K562 (cell line): Measurements from ENCODE around the gene SSBP2. TPM values are rescaled to one million over a fixed set of nuclear protein-coding genes. Genes with fewer than 3 reads are reported as not detected.

Source experiments
- ATAC-seq: fragments of 200-7000 bp; cut with Tn5 transposase; 3 replicates; pipeline ENCODE4 v1.9.1; 2020; ENCODE audit warnings: moderate library complexity
- BruUV-seq: library from RNA; stranded (reverse); fragments of 400-500 nt; replicated peaks from 2 replicates; lab custom pipeline; 2021; lab: Mats Ljungman, UMichigan
- CTCF ChIA-PET: fragments of 300-600 bp; formaldehyde crosslinking; extraction: SDS; loops from one replicate; lab custom pipeline; 2021; ENCODE audit warnings: low intra/inter-chr PET ratio; lab: Yijun Ruan, JAX
- POLR2A ChIA-PET: fragments of 300-600, 350-650 bp; sonication (Branson Sonifier 250); formaldehyde crosslinking; extraction: SDS; loops from one replicate; lab custom pipeline; 2021; ENCODE audit warnings: antibody characterized with exemption, inconsistent platforms; lab: Yijun Ruan, JAX
- DNase-seq, 4 experiments: peaks; one replicate each; pipeline versions ENCODE4 v3.0.0 to v3.0.0-alpha.2; 2011 to 2018; ENCODE audit warnings: low spot score in 3 of 4, mixed read lengths in 3 of 4; ENCODE audit errors: extremely low read depth in 1 of 4
- FAIRE-seq: peaks from 2 replicates; lab custom pipeline; 2011; peaks lifted over from hg19 to GRCh38; lab: Jason Lieb, UNC
- H2AFZ ChIP-seq: 2 replicates; pipeline ENCODE4 v1.6.0; 2011; ENCODE audit warnings: low read depth, low read length, control low read depth, inconsistent platforms
- H3K27ac ChIP-seq: fragments of 200-600 bp; 3 replicates; pipeline ENCODE4 v1.8.0; 2011; ENCODE audit warnings: low read depth, mild to moderate bottlenecking, control low read depth, inconsistent platforms, low read length, moderate library complexity, mixed read lengths; ENCODE audit errors: extremely low read depth
- H3K27me3 ChIP-seq, 2 experiments: fragments of 300-600 bp in 1 of 2; 2 replicates in 1 of 2; 3 replicates in 1 of 2; pipeline versions ENCODE4 v1.6.0 to v1.8.0; 2011; ENCODE audit warnings: inconsistent platforms in 2 of 2, low read length in 2 of 2, mild to moderate bottlenecking in 1 of 2, mixed read lengths in 1 of 2, moderate library complexity in 1 of 2; ENCODE audit not compliant: control insufficient read depth in 2 of 2, insufficient read depth in 2 of 2
- H3K36me3 ChIP-seq: fragments of 300-600 bp; 3 replicates; pipeline ENCODE4 v1.8.0; 2011; ENCODE audit warnings: mild to moderate bottlenecking, low read length, inconsistent platforms; ENCODE audit not compliant: control insufficient read depth, insufficient read depth
- H3K4me1 ChIP-seq, 2 experiments: fragments of 200-600 bp in 1 of 2; replicated peaks in 1 of 2; 2 replicates in 1 of 2; 3 replicates in 1 of 2; pipeline versions ENCODE4 v1.5.1 to v1.8.0; 2011; ENCODE audit warnings: inconsistent platforms in 2 of 2, low read length in 2 of 2, mild to moderate bottlenecking in 1 of 2, mixed read lengths in 1 of 2, moderate library complexity in 1 of 2; ENCODE audit not compliant: control insufficient read depth in 2 of 2, insufficient read depth in 2 of 2
- H3K4me2 ChIP-seq: 2 replicates; pipeline ENCODE4 v1.6.1; 2011; ENCODE audit warnings: low read length, control low read depth, inconsistent platforms, mixed read lengths; ENCODE audit not compliant: insufficient read depth
- H3K4me3 ChIP-seq: fragments of 200-600 bp; sonication (generic), shearing (Covaris generic); 2 replicates; pipeline ENCODE4 v1.5.1; 2016; ENCODE audit warnings: control low read depth, inconsistent platforms
- H3K79me2 ChIP-seq: fragments of 200-600 bp; 3 replicates; pipeline ENCODE4 v1.8.0; 2011; ENCODE audit warnings: low read length, inconsistent platforms; ENCODE audit not compliant: control insufficient read depth, insufficient read depth
- H3K9ac ChIP-seq, 2 experiments: 2 replicates each; pipeline versions ENCODE4 v1.6.0 to v1.6.1; 2011; ENCODE audit warnings: low read depth in 2 of 2, low read length in 2 of 2, control low read depth in 1 of 2, inconsistent platforms in 1 of 2, mild to moderate bottlenecking in 1 of 2, mixed read lengths in 1 of 2; ENCODE audit not compliant: insufficient read depth in 1 of 2
- H3K9me1 ChIP-seq: one replicate; pipeline ENCODE4 v1.6.0; 2011; ENCODE audit warnings: inconsistent platforms, mild to moderate bottlenecking, low read length, moderate library complexity; ENCODE audit not compliant: control insufficient read depth, insufficient read depth
- H3K9me3 ChIP-seq: replicated peaks from 2 replicates; pipeline ENCODE4 v1.5.1; 2011; ENCODE audit warnings: low read depth, low read length, inconsistent platforms; ENCODE audit not compliant: control insufficient read depth, insufficient read depth
- H4K20me1 ChIP-seq: replicated peaks from 2 replicates; pipeline ENCODE4 v1.6.1; 2011; ENCODE audit warnings: low read length, inconsistent platforms, mixed read lengths; ENCODE audit not compliant: control insufficient read depth, insufficient read depth
- AFF4 ChIP-seq: sonication (generic); formaldehyde crosslinking; IDR thresholded peaks from 2 replicates; pipeline ENCODE4 v1.8.0; 2023; ENCODE audit warnings: mild to moderate bottlenecking, missing genetic modification reagents
- MYNN ChIP-seq, 2 experiments: sonication (generic); formaldehyde crosslinking in 1 of 2; IDR thresholded peaks; 2 replicates each; pipeline versions ENCODE4 v1.5.0 to v1.6.1; 2016 to 2020; ENCODE audit warnings: antibody characterized with exemption in 1 of 2, missing genetic modification reagents in 1 of 2
- PKNOX1 ChIP-seq: fragments of 450-650 bp; IDR thresholded peaks from 2 replicates; pipeline ENCODE4 v1.6.1; 2016
- PREB ChIP-seq: sonication (generic); formaldehyde crosslinking; IDR thresholded peaks from 2 replicates; pipeline ENCODE4 v1.8.1; 2023; ENCODE audit warnings: mild to moderate bottlenecking, missing genetic modification reagents
- RBM25 ChIP-seq: fragments of 200-400 bp; formaldehyde crosslinking; IDR thresholded peaks from 2 replicates; pipeline ENCODE4 v1.6.1; 2018; ENCODE audit warnings: low read length, low read depth, moderate library complexity; ENCODE audit not compliant: severe bottlenecking
- THRB ChIP-seq: fragments of 450-650 bp; formaldehyde crosslinking; conservative IDR thresholded peaks from 2 replicates; pipeline ENCODE4 v1.4.0; 2022; ENCODE audit warnings: mild to moderate bottlenecking, missing genetic modification characterization
- WGBS: fragments of 100-300 bp; shearing (Covaris generic); methylation state at CpG from one replicate; pipeline ENCODE4 v1.1.6; 2016; ENCODE audit warnings: low coverage, mixed read lengths; ENCODE audit not compliant: insufficient coverage; ENCODE audit errors: missing lambda C conversion rate; 5-methylcytosine and 5-hydroxymethylcytosine counted together
- in situ Hi-C: fragments of 300-500 bp; cut with MboI; formaldehyde crosslinking; loops from 4 replicates; pipeline ENCODE4 v1.15.0; 2018; ENCODE audit warnings: inconsistent platforms, mixed read lengths
- intact Hi-C: fragments of 100-400 bp; cut with micrococcal nuclease; formaldehyde crosslinking; loops from 2 replicates; pipeline ENCODE4 v1.14.2; 2022
- polyA plus RNA-seq, 8 experiments: library from polyadenylated mRNA; depleted of rRNA in 4 of 8; stranded (reverse) in 5 of 8; unstranded in 3 of 8; fragments of >200 nt; fragmentation: Nextera tagmentation in 2 of 8; fragmentation: Illumina TruSeq in 1 of 8; extraction: Ambion mirVana in 2 of 8; extraction: Trizol in 1 of 8; gene quantifications; 2 replicates each; pipeline versions ENCODE4 v1.2.1 to v1.2.3, GENCODE V29; 2011 to 2014; ENCODE audit warnings: inconsistent platforms in 1 of 8, missing spikeins in 1 of 8
- total RNA-seq, 7 experiments: library from RNA; depleted of rRNA in 6 of 7; stranded (reverse); fragments of >200 nt in 6 of 7; fragmentation: Illumina TruSeq in 2 of 7; extraction: Trizol in 2 of 7; gene quantifications; 2 replicates each; pipeline versions ENCODE4 v1.2.1 to v1.2.3, GENCODE V29; 2011 to 2021; ENCODE audit warnings: low replicate concordance in 1 of 7

Gene SSBP2
- total and polyA plus RNA-seq, 9 of the 15 experiments (the other 6 are each of a cell fraction or from before 2014, with no cell fraction given), result 22.3 to 133 (median 42.1) TPM

- no peak for TF ChIP-seq THRB (CRISPR knock-in tag)
- TF ChIP-seq MYNN (IDR thresholded peaks at IDR 0.05), result no peak
- TF ChIP-seq MYNN (CRISPR knock-in tag; IDR thresholded peaks at IDR 0.05), result no peak
- no peak for TF ChIP-seq PKNOX1
Measured at GRCh38 chr5:81405126-81405891, 345.6 kb downstream of the SSBP2 start (continued).

GRCh38 chr5:81402192-81402930, 348.5 kb downstream of the SSBP2 start:
- ATAC-seq (no peak), FAIRE-seq (no peak)
- WGBS, result 0% methylated on average over 2 of the region's 2 CpGs
- peaks cover 5 to 6% of the 10 kb centered on the region in 2 experiments; a peak in 3 of 5 replicates for H3K27me3 ChIP-seq
- no peak overlapping the region for H3K4me3 ChIP-seq
- peak; percentile 48 for TF ChIP-seq RBM25
- no peak for TF ChIP-seq PREB
- no peak for TF ChIP-seq AFF4
- TF ChIP-seq, all 486 proteins: peak for 1
- H3K4me2 ChIP-seq, result no peak overlapping the region
- peaks cover 0 to 3% of the 10 kb centered on the region in 2 experiments; a peak in 1 of 5 replicates for H3K4me1 ChIP-seq
- no peak for DNase-seq
- intact Hi-C loops, result no loop called here
- H3K27ac ChIP-seq, result no peak overlapping the region
- in situ Hi-C loops, result no loop called here
- ChIA-PET CTCF (no interaction called here), POLR2A (no interaction called here)
- no peaks in the 10 kb centered on the region for H3K9me1 ChIP-seq
- H3K9ac ChIP-seq, result no peak overlapping the region
- no peak overlapping the region for H2AFZ ChIP-seq
- H4K20me1 ChIP-seq, result no peaks in the 10 kb centered on the region
- H3K79me2 ChIP-seq, result no peaks in the 10 kb centered on the region
- H3K36me3 ChIP-seq, result no peaks in the 10 kb centered on the region
- no TSS peak for BruUV-seq
- H3K9me3 ChIP-seq, result no peaks in the 10 kb centered on the region
